ENCODE measurements around the gene THRA.

THRA gene

GRCh38 chr17:40075201-40075941 is 12.6 kb downstream of the THRA start:
- Histone ChIP-seq H3K9me3 (ENCODE audit: control insufficient read depth, insufficient read depth, low read length) (no peaks in the 10 kb centered on the region), H3K4me3 (ENCODE audit: low read depth, low read length) (no peak overlapping the region), H3K27ac (ENCODE audit: low read depth, low read length) (no peak overlapping the region), H3K27me3 (ENCODE audit: control insufficient read depth, insufficient read depth, low read length) (no peaks in the 10 kb centered on the region), H3K36me3 (ENCODE audit: control insufficient read depth, insufficient read depth, low read length) (peaks cover 6% of the 10 kb centered on the region; the same call in 1 of the 2 replicates), H3K4me1 (ENCODE audit: control insufficient read depth, insufficient read depth, low read length) (peaks cover 27% of the 10 kb centered on the region), H3K9ac (ENCODE audit: low read depth, low read length) (no peak overlapping the region)

DNA sequence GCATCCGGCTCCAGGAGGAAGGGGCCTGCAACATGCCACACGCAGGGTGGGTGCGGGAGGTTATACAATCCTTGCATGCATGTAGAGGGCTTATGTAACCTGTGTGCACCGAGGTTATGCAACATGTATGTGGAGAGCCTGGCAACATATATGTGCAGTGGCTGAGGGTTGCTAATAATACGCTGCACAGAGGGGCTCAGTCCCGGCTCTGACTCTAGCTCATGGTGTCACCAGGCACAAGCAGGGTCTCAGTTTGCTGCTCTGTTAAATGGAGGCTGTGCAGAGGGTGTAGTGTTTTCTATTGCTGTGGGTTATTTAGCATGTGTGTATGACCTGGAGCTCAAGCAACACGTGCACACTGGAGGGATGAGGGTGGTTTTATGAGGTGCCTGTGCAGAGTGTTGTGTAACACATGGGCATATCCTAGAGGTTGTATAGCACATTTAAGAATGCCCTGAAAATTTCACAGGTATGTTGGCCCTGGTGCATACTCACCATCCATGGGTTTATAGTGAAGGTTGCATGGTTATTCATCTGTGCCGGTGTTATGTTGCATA is 13.3 kb downstream of the THRA start:
- Histone ChIP-seq H3K9ac (ENCODE audit: low read depth, low read length) (no peak overlapping the region), H3K27me3 (ENCODE audit: control insufficient read depth, insufficient read depth, low read length) (no peaks in the 10 kb centered on the region), H3K27ac (ENCODE audit: low read depth, low read length) (no peak overlapping the region), H3K9me3 (ENCODE audit: control insufficient read depth, insufficient read depth, low read length) (no peaks in the 10 kb centered on the region), H3K4me3 (ENCODE audit: low read depth, low read length) (no peak overlapping the region), H3K4me1 (ENCODE audit: control insufficient read depth, insufficient read depth, low read length) (peaks cover 21% of the 10 kb centered on the region), H3K36me3 (ENCODE audit: control insufficient read depth, insufficient read depth, low read length) (peaks cover 6% of the 10 kb centered on the region; the same call in 1 of the 2 replicates)

- Histone ChIP-seq H3K9ac (ENCODE audit: low read depth, low read length) (no peak overlapping the region), H3K36me3 (ENCODE audit: control insufficient read depth, insufficient read depth, low read length) (peaks cover 6% of the 10 kb centered on the region; the same call in 1 of the 2 replicates), H3K4me1 (ENCODE audit: control insufficient read depth, insufficient read depth, low read length) (peaks cover 17% of the 10 kb centered on the region), H3K4me3 (ENCODE audit: low read depth, low read length) (no peak overlapping the region), H3K27ac (ENCODE audit: low read depth, low read length) (no peak overlapping the region), H3K9me3 (ENCODE audit: control insufficient read depth, insufficient read depth, low read length) (no peaks in the 10 kb centered on the region), H3K27me3 (ENCODE audit: control insufficient read depth, insufficient read depth, low read length) (no peaks in the 10 kb centered on the region)
Observed at GRCh38 chr17:40076591-40076990, 13.8 kb downstream of the THRA start.

DNA sequence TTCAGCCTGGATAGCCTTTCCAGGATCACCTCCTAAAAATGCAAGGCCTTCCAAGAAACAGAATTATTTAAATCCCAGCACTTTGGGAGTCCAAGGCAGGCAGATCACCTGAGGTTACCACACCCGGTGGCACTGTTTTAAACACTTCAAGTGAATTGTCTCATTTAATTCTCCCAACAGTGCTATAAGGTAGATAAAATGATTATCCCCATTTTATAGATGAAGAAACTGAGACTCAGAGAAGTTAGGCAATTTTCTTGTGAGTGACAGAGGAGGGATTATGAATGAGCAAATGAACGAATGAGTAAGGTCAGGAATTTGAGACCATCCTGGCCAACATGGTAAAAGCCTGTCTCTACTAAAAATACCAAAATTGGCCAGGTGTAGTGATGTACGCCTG is 16.8 kb downstream of the THRA start:
- Histone ChIP-seq H3K36me3 (ENCODE audit: control insufficient read depth, insufficient read depth, low read length) (peaks cover 8% of the 10 kb centered on the region; the same call in 1 of the 2 replicates), H3K9me3 (ENCODE audit: control insufficient read depth, insufficient read depth, low read length) (no peaks in the 10 kb centered on the region), H3K27ac (ENCODE audit: low read depth, low read length) (no peak overlapping the region), H3K27me3 (ENCODE audit: control insufficient read depth, insufficient read depth, low read length) (no peaks in the 10 kb centered on the region), H3K4me3 (ENCODE audit: low read depth, low read length) (no peak overlapping the region), H3K4me1 (ENCODE audit: control insufficient read depth, insufficient read depth, low read length) (peaks cover 13% of the 10 kb centered on the region), H3K9ac (ENCODE audit: low read depth, low read length) (no peak overlapping the region)

GRCh38 chr17:40084477-40084876 is 21.7 kb downstream of the THRA start:
- Histone ChIP-seq H3K27me3 (ENCODE audit: control insufficient read depth, insufficient read depth, low read length) (no peaks in the 10 kb centered on the region), H3K4me3 (ENCODE audit: low read depth, low read length) (no peak overlapping the region), H3K9ac (ENCODE audit: low read depth, low read length) (no peak overlapping the region), H3K4me1 (ENCODE audit: control insufficient read depth, insufficient read depth, low read length) (no peaks in the 10 kb centered on the region), H3K36me3 (ENCODE audit: control insufficient read depth, insufficient read depth, low read length) (peaks cover 20% of the 10 kb centered on the region), H3K9me3 (ENCODE audit: control insufficient read depth, insufficient read depth, low read length) (no peaks in the 10 kb centered on the region), H3K27ac (ENCODE audit: low read depth, low read length) (no peak overlapping the region)

DNA sequence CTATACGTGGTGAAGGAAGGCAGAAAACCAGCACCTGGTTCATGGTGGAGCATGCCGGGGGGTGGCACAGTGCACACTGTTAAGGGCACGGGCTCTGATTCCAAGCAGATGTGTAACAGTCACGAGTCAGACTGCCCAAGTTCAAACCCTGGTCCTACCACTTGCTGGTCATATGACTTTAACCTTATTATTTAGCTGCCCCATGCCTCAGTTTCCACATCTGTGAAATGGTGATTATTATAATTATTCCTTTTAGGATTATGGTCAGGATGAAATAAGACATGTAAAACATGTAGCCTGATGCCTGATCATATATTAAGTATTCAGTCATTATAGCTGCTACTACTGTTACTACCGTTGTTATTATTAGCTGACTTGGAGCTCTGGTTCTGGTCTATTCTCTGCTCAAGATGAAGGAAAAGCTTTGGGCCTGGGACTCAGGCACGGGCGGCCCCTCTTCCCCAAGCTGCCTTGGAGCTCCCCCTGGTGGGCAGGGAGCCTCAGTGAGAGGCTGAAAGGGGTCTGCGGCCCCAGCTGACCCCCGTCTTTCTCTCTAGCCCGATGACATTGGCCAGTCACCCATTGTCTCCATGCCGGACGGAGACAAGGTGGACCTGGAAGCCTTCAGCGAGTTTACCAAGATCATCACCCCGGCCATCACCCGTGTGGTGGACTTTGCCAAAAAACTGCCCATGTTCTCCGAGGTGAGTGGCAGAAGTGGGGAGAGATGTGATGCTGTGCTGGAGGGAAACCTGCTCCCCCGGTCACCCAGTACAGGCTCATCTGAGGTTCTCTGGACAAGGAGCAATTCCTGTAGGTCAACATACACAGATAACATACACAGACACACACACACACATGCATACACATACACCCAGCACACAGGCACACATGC is 23.6 kb downstream of the THRA start:
- H3K4me3 ChIP-seq (ENCODE audit: low read depth, low read length), result no peak overlapping the region
- H3K27ac ChIP-seq (ENCODE audit: low read depth, low read length), result no peak overlapping the region
- H3K4me1 ChIP-seq (ENCODE audit: control insufficient read depth, insufficient read depth, low read length), result no peaks in the 10 kb centered on the region
- no peaks in the 10 kb centered on the region for H3K9me3 ChIP-seq (ENCODE audit: control insufficient read depth, insufficient read depth, low read length)
- peaks cover 20% of the 10 kb centered on the region for H3K36me3 ChIP-seq (ENCODE audit: control insufficient read depth, insufficient read depth, low read length)
- H3K9ac ChIP-seq (ENCODE audit: low read depth, low read length), result no peak overlapping the region
- no peaks in the 10 kb centered on the region for H3K27me3 ChIP-seq (ENCODE audit: control insufficient read depth, insufficient read depth, low read length)

- Histone ChIP-seq H3K9ac (ENCODE audit: low read depth, low read length) (no peak overlapping the region), H3K36me3 (ENCODE audit: control insufficient read depth, insufficient read depth, low read length) (peaks cover 20% of the 10 kb centered on the region), H3K9me3 (ENCODE audit: control insufficient read depth, insufficient read depth, low read length) (no peaks in the 10 kb centered on the region), H3K4me1 (ENCODE audit: control insufficient read depth, insufficient read depth, low read length) (peaks cover 3% of the 10 kb centered on the region; the same call in 1 of the 2 replicates), H3K4me3 (ENCODE audit: low read depth, low read length) (no peak overlapping the region), H3K27ac (ENCODE audit: low read depth, low read length) (no peak overlapping the region), H3K27me3 (ENCODE audit: control insufficient read depth, insufficient read depth, low read length) (no peaks in the 10 kb centered on the region)
Observed at GRCh38 chr17:40087049-40087794, 24.5 kb downstream of the THRA start.

- H3K9ac ChIP-seq (ENCODE audit: low read depth, low read length), result no peak overlapping the region
- no peaks in the 10 kb centered on the region for H3K9me3 ChIP-seq (ENCODE audit: control insufficient read depth, insufficient read depth, low read length)
- H3K4me1 ChIP-seq (ENCODE audit: control insufficient read depth, insufficient read depth, low read length), result peaks cover 3% of the 10 kb centered on the region; the same call in 1 of the 2 replicates
- H3K27me3 ChIP-seq (ENCODE audit: control insufficient read depth, insufficient read depth, low read length), result no peaks in the 10 kb centered on the region
- H3K36me3 ChIP-seq (ENCODE audit: control insufficient read depth, insufficient read depth, low read length), result peaks cover 23% of the 10 kb centered on the region
- no peak overlapping the region for H3K4me3 ChIP-seq (ENCODE audit: low read depth, low read length)
- H3K27ac ChIP-seq (ENCODE audit: low read depth, low read length), result no peak overlapping the region
Observed at GRCh38 chr17:40087903-40088718, 25.3 kb downstream of the THRA start.

- Histone ChIP-seq H3K27me3 (ENCODE audit: control insufficient read depth, insufficient read depth, low read length) (no peaks in the 10 kb centered on the region), H3K9me3 (ENCODE audit: control insufficient read depth, insufficient read depth, low read length) (no peaks in the 10 kb centered on the region), H3K9ac (ENCODE audit: low read depth, low read length) (no peak overlapping the region), H3K4me3 (ENCODE audit: low read depth, low read length) (no peak overlapping the region), H3K36me3 (ENCODE audit: control insufficient read depth, insufficient read depth, low read length) (peaks cover 33% of the 10 kb centered on the region), H3K4me1 (ENCODE audit: control insufficient read depth, insufficient read depth, low read length) (peaks cover 3% of the 10 kb centered on the region; the same call in 1 of the 2 replicates), H3K27ac (ENCODE audit: low read depth, low read length) (no peak overlapping the region)
Observed at GRCh38 chr17:40089077-40089895, 26.5 kb downstream of the THRA start.
